Measurements from ENCODE around the gene RAB1B.
"Not testable (repeated sequence)": the region's sequence is repeated elsewhere in the genome, so short reads cannot be mapped to it uniquely, and the experiment has no call there.

DNA sequence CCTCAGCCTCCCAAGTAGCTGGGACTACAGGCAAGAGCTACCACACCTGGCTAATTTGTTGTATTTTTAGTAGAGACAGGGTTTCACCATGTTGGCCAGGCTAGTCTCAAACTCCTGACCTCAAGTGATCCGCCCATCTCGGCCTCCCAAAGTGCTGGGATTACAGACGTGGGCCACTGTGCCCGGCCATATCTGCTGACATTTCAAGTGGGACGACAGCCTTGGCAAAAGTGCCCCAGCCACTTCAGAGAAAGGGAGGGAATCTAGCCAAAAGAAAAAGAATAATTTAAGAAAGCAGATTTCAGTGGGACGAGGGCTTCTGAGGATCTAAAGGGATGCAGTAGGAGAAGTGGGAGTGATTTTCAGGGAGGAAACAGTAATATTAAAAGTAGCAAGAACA lies 15.4 kb upstream of the RAB1B start:
- TF ChIP-seq POLR2A, POLR2AphosphoS5 (IDR thresholded peaks at IDR 0.05; ENCODE audit: low read depth, low read length): not testable (repeated sequence)
